Measurements from ENCODE around the gene SUGCT.
A peak's percentile ranks its signal among the peaks of the same experiment; 100 is the strongest.

The SUGCT gene

DNA sequence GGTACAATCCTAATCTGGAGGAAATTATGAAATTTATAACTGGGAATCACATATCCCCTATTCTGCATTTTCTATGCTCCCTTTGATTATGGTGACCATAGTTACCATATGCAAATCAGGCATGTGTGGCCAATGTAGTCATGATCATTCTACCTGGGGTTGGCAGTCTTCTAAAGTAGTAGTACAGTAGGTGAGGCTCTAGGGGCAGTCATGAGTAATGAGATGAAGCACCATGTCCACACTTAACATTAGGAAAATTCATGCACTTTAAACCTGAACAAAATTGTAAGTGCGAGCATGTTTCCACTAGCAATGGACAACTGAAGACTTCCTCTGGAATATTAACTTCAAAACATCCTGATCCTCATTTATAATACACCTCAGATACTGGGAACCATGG, 545.9 kb downstream of the SUGCT start:
- DNase-seq (ENCODE audit: low spot score in 2 of 2), result peak; percentile 3 to 8
- Histone ChIP-seq H3K9me3 (no peaks in the 10 kb centered on the region), H3K36me3 (replicated peaks) (no peaks in the 10 kb centered on the region), H3K4me1 (no peaks in the 10 kb centered on the region), H3K4me3 (no peak overlapping the region), H3K27me3 (ENCODE audit: low read depth) (no peaks in the 10 kb centered on the region)
- in situ Hi-C loops (cut with MboI; ENCODE audit: low sequenced_read_pairs), result no loop called here

DNA sequence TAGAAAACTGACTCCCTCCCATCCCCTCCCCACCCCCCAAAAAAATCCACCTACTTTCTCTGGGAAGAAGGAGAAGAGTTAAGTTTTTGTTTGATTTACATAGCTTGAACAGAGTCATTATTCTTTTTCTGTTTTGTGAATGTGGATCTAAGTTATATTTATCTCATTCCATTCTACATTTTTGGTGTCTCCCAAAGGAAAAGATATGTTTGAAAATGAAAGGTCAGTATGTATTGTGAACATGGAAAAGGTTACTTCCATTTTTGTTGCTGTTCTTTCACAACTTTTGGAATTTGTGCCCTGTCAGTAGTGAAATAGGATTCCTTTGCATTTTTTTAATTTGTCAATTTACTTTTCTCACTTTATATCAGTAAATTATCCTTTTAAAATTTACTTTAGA, 547.9 kb downstream of the SUGCT start:
- no peak overlapping the region for H3K4me3 ChIP-seq
- no peaks in the 10 kb centered on the region for H3K9me3 ChIP-seq
- H3K36me3 ChIP-seq (replicated peaks), result no peaks in the 10 kb centered on the region
- no peaks in the 10 kb centered on the region for H3K27me3 ChIP-seq (ENCODE audit: low read depth)
- H3K4me1 ChIP-seq, result no peaks in the 10 kb centered on the region
- no peak for DNase-seq (ENCODE audit: low spot score in 2 of 2)
- in situ Hi-C loops (cut with MboI; ENCODE audit: low sequenced_read_pairs), result no loop called here

DNA sequence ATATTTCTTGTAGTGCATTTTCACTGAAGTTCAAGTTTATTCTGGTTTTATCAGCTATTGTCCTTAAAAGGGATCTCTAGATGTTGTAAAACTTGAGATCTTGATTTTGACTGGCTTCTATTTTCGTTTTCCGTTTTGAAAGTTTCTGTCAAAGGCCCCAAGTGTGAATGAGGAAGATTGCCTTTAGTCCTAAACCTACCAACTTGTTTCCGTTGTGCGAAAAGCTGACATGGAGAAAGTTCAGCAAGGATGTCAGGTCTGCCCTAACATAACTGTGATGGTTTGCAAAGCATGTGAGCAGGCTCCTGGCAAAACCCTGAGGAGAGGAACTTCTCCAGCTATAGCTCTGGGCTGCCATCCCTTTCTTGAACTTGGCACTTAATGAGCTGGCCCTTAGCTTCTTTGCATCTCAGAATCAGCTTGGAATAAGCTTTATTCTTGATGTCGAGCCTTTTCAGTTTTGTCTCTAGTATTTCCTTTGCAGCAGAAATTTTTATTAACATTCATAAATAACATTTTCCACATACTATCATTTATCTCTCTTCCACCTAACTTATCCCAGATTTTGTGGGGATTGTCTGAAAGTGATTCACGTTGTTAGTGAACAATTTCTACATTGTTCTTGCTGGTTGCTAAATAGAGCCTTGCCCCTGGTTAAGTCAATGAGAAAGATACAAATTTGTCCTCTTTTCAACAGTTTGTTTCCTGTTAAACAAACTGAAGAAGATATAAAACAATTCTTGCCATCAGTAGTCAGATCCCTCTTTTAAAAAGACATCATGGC, 559.4 kb downstream of the SUGCT start:
- Histone ChIP-seq H3K27me3 (ENCODE audit: low read depth) (no peaks in the 10 kb centered on the region), H3K4me3 (no peak overlapping the region), H3K36me3 (replicated peaks) (no peaks in the 10 kb centered on the region), H3K4me1 (no peaks in the 10 kb centered on the region), H3K9me3 (no peaks in the 10 kb centered on the region)
- DNase-seq (ENCODE audit: low spot score in 2 of 2), result no peak
- in situ Hi-C loops (cut with MboI; ENCODE audit: low sequenced_read_pairs), result no loop called here

DNA sequence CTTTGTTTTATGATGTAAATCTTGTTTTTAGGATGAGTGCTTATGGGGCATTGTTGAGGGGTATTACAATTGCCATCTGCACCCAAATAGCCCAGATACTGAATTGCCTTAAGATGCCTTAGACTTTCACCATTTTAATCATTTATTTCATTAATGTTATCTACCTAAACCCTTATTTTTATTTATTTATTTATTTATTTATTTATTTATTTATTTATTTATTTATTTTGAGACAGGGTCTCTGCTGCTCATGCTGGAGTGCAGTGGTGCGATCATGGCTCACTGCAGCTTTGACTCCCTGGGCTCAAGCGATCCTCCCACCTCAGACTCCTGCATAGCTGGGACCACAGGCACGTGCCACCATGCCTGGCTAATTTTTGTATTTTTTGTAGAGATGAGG, 560.2 kb downstream of the SUGCT start:
- Histone ChIP-seq H3K9me3 (no peaks in the 10 kb centered on the region), H3K4me3 (no peak overlapping the region), H3K27me3 (ENCODE audit: low read depth) (no peaks in the 10 kb centered on the region), H3K36me3 (replicated peaks) (no peaks in the 10 kb centered on the region), H3K4me1 (no peaks in the 10 kb centered on the region)
- no peak for DNase-seq (ENCODE audit: low spot score in 2 of 2)
- in situ Hi-C loops (cut with MboI; ENCODE audit: low sequenced_read_pairs), result no loop called here

DNA sequence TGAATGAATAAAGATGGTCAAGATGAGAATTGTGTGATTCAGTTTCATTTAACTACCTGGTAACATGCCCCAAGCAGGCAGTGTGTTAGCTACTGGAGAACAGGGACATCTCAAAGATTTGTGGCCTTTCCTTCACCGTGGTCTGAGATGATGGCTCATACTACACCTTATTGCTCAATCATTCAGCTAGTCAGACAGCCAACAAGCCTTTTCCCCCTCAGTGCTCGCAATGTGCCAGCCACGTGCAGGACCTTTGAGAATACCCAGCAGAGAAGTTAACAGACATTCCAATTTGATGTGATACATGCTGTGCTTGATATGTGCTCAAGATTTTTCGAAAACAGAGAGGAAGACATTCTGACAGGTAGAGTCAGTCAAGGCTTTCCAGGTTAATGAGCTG, 562.8 kb downstream of the SUGCT start:
- Histone ChIP-seq H3K4me1 (no peaks in the 10 kb centered on the region), H3K27me3 (ENCODE audit: low read depth) (no peaks in the 10 kb centered on the region), H3K4me3 (no peak overlapping the region), H3K9me3 (no peaks in the 10 kb centered on the region), H3K36me3 (replicated peaks) (no peaks in the 10 kb centered on the region)
- in situ Hi-C loops (cut with MboI; ENCODE audit: low sequenced_read_pairs), result no loop called here
- DNase-seq (ENCODE audit: low spot score in 2 of 2), result no peak

DNA sequence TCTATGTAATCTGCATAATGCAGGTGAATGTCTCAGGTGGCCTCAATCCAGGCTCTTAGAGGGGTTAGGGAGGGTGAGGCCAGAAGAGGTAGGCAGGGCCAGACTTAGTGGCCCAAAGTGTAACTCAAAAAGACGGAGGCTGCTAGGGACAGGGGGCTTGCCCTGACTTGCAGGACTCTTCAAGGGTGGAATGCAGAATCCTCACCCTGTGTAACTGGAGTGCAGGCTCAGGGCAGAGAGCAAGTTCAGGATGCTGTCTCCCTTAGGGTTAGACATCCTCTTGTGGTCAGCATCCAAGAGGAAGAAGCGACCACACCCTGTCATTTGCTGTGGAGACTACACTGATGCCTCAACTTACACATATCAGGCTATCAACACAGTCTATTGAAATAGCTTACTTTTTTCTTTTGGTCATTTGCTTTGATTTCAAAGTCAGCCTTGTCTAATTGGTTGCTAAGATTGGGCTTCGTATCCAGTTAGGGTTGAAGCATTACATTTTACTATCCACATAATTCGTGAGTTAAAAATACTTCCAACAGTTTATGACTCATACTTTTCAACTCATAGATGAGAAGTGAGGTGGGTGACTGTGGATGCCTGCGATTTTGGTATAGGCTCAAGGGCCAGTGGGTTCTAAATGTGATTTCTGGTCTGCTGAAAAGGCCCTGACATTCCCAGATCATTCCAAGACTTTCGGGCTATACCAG, 563.6 kb downstream of the SUGCT start:
- Histone ChIP-seq H3K27me3 (ENCODE audit: low read depth) (no peaks in the 10 kb centered on the region), H3K4me1 (no peaks in the 10 kb centered on the region), H3K4me3 (no peak overlapping the region), H3K36me3 (replicated peaks) (no peaks in the 10 kb centered on the region), H3K9me3 (no peaks in the 10 kb centered on the region)
- in situ Hi-C loops (cut with MboI; ENCODE audit: low sequenced_read_pairs), result no loop called here
- no peak for DNase-seq (ENCODE audit: low spot score in 2 of 2)

DNA sequence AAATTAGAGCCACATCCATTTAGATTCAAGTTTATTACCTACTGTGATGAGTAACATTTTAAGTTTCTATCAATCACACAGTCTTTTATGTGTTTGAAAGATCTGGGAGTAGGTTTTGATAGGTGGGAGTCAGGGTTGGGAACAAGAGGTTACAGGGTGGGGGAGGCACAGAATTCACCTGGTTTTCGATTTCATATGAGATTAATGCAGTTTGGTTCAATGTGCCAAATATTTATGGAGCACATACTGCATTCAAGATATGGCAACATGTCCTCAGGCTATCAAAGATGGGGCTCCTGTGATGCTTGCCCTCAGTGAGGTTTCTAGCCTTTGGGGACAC, 564.1 kb downstream of the SUGCT start:
- Histone ChIP-seq H3K9me3 (no peaks in the 10 kb centered on the region), H3K4me1 (no peaks in the 10 kb centered on the region), H3K4me3 (no peak overlapping the region), H3K36me3 (replicated peaks) (no peaks in the 10 kb centered on the region), H3K27me3 (ENCODE audit: low read depth) (no peaks in the 10 kb centered on the region)
- DNase-seq (ENCODE audit: low spot score in 2 of 2), result no peak
- in situ Hi-C loops (cut with MboI; ENCODE audit: low sequenced_read_pairs), result no loop called here

DNA sequence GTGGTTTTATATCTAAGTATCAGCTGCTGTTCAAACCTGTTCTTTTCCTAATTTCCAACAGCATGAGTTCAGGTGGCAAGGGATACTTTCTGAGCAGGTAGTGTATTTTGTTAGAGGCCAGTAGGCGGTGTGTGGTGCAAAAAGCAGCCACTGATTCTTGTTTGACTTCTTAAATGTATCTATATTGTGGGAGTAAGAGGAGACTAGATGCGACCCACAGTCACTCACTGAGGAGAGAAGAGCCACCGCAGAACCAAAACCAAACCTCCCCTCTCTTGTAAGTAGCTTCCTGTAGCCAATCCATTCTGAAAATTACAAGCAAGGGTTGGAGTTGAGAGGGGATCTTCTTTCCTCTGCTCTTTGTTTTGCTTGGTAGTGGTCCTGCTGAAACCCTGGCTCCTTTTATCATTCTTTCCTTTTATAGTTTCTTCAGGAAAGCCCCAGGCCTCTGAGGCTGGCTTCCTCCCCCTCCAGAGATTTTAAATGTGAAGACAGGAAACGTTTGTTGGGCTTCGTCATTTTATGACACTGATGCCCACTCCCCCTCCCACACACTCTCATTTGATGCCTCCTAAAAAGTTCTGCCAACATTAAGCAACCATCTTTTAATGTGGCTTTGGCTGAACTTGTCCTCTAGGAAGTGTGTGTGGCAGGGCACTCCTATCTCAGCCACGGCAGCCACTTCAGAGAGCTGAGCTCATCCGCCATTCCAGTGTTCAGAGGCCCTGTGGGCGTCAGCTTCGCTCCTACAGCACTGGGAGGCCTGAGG, 566.0 kb downstream of the SUGCT start:
- Histone ChIP-seq H3K4me1 (no peaks in the 10 kb centered on the region), H3K27me3 (ENCODE audit: low read depth) (no peaks in the 10 kb centered on the region), H3K9me3 (no peaks in the 10 kb centered on the region), H3K36me3 (replicated peaks) (no peaks in the 10 kb centered on the region), H3K4me3 (no peak overlapping the region)
- no peak for DNase-seq (ENCODE audit: low spot score in 2 of 2)
- in situ Hi-C loops (cut with MboI; ENCODE audit: low sequenced_read_pairs), result no loop called here

DNA sequence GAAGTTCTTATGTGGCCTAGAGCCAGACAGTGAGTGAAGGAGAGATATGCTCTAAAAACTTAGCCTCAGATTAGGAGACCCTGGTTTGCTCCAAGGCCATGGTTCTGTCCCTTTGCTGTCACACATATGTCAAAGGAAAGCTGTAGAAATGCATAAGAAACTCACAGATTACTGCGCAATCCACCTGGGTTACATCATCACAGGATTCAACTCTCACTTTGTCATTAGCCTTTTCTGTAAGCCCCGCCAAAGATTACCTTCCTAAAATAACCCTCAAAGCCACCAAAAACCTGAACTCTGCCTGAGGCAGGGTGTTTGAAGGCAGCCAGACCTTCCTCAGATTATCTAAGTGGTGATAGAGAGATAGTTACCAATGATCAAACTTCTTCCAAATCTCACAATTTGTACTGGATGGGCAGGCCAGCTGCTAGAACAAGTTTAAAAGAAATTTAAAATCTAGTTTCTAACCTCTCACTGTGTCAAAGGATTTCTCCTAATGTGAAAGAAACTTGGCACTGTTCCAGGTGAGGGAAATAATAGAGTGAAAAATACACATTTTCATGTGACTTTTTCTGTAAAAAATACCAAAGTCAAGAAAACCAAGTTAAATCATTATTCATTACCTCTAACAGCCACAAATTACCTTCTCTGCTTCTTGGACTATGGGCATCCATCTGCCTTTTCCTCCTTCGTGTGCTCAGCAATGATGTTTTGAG, 567.2 kb downstream of the SUGCT start:
- no peaks in the 10 kb centered on the region for H3K36me3 ChIP-seq (replicated peaks)
- no peaks in the 10 kb centered on the region for H3K9me3 ChIP-seq
- no peaks in the 10 kb centered on the region for H3K4me1 ChIP-seq
- no peak overlapping the region for H3K4me3 ChIP-seq
- no peaks in the 10 kb centered on the region for H3K27me3 ChIP-seq (ENCODE audit: low read depth)
- DNase-seq (ENCODE audit: low spot score in 2 of 2), result no peak
- in situ Hi-C loops (cut with MboI; ENCODE audit: low sequenced_read_pairs), result no loop called here

DNA sequence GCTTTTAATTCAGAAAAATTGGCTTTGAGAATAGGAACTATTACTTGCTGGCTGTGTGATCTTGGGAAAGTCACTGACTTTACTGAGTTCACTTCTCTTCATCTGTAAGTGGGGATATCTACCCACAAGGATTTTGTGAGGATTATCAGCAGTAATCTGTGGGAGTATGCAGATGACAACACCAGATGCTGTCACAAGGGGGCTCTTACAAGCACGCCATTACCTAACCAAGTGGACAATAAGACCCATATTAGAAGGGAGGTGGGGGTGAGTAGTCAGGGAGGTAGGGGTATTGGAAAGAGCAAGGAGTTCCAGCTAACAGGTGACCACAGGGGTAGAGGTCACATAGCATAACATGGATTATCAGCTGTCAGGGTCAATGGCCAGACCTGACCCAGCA, 569.4 kb downstream of the SUGCT start:
- in situ Hi-C loops (cut with MboI; ENCODE audit: low sequenced_read_pairs), result no loop called here
- Histone ChIP-seq H3K36me3 (replicated peaks) (no peaks in the 10 kb centered on the region), H3K4me1 (no peaks in the 10 kb centered on the region), H3K9me3 (no peaks in the 10 kb centered on the region), H3K4me3 (no peak overlapping the region), H3K27me3 (ENCODE audit: low read depth) (no peaks in the 10 kb centered on the region)
- DNase-seq (ENCODE audit: low spot score in 2 of 2), result no peak

DNA sequence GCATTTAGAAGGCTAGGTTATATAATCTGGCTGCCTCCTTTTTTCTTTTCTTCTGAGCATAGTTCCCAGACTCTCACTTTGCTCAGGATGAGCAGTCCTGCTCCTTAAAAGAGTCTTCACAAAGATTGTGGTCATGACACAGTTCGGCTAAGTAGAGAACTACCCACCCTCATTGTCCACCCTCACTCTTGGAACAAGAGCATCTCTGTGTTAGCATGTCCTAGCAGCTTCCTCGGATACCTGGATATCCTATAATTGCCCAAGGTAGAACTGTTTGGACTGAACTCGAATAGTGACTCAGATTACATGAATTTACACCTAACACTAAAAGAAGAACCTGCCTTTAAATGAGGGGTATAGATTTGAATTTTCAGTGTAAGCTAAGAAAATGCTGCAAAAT, 572.0 kb downstream of the SUGCT start:
- no peaks in the 10 kb centered on the region for H3K4me1 ChIP-seq

DNA sequence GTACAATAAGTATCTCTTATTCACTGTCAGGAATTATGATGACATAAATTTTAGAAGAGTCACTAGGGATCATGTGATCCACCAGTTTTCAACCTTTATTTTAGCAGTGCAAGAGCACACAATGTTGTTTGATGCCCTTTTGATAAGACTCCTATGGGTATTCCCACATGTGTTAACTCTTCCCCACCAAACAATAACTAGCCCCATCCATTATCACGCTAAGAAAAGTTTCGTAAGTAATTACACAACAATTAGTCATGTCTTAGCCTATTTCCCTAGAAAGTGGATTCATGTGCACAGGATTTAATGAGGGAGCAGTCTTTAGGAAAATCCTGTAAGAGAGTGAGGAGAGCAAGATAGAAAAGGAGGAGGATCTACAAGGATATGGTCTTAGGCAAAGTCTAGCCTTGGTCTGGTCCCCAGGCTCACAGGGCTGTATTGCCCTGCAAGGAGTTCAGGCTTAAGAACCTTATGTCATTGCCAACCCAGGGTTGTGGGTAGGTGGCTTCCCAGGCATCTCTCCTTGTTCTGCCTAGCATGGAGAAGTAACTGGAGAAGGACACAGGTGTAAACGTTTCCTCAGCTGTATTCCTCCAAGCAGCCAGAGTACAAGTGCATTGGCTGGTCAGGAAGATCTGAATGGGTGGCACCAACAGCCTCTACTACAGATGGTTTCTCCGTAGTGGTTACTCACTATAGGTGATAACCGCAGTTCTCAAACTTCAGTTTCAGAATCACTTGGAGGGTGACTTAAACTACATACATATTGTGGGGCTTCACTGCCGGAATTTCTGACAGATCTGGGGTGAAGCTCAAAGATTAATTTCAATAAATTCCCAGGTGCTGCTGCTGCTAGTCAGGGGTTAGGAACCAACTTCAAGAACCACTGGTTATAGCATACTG, 574.5 kb downstream of the SUGCT start:
- DNase-seq (ENCODE audit: low spot score in 2 of 2), result no peak
- Histone ChIP-seq H3K4me3 (no peak overlapping the region), H3K9me3 (no peaks in the 10 kb centered on the region), H3K27me3 (ENCODE audit: low read depth) (no peaks in the 10 kb centered on the region), H3K36me3 (replicated peaks) (no peaks in the 10 kb centered on the region), H3K4me1 (no peaks in the 10 kb centered on the region)
- in situ Hi-C loops (cut with MboI; ENCODE audit: low sequenced_read_pairs), result no loop called here

More for the DNA sequence above, 572.0 kb downstream of the SUGCT start:
- Histone ChIP-seq H3K36me3 (replicated peaks) (no peaks in the 10 kb centered on the region), H3K27me3 (ENCODE audit: low read depth) (no peaks in the 10 kb centered on the region), H3K4me3 (no peak overlapping the region), H3K9me3 (no peaks in the 10 kb centered on the region)
- DNase-seq (ENCODE audit: low spot score in 2 of 2), result no peak
- in situ Hi-C loops (cut with MboI; ENCODE audit: low sequenced_read_pairs), result no loop called here

DNA sequence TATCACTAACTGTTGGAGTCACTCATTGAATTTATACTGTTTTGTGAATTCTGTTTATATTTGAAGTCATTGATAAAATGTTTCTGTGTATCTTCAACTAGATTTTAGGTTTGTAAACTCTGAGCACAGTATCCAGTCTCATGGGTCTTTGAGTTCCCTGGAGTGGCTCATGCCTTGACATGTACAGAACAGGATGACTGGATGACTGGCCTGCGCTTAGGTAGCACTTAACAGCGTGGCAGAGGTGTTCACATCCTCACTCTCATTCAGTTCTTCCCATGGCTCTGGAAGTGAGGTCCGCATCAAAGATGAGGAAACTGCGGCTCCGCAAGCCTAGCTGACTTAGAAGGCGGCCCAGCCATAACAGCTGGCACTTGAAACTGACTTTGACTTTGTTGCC, 576.9 kb downstream of the SUGCT start:
- Histone ChIP-seq H3K4me3 (no peak overlapping the region), H3K36me3 (replicated peaks) (no peaks in the 10 kb centered on the region), H3K9me3 (no peaks in the 10 kb centered on the region), H3K4me1 (no peaks in the 10 kb centered on the region), H3K27me3 (ENCODE audit: low read depth) (0 out of 2 replicates have a peak, but pooled peaks cover 2% of the 10 kb centered on the region)
- in situ Hi-C loops (cut with MboI; ENCODE audit: low sequenced_read_pairs), result no loop called here
- no peak for DNase-seq (ENCODE audit: low spot score in 2 of 2)

Measured in HAP-1 (cell line).